ES-I3 (cell line): Measurements from ENCODE around the gene FAM151A.

Experiments used
- H3K36me3 ChIP-seq: 2 replicates; pipeline ENCODE4 v1.6.1; 2013; ENCODE audit warnings: mild to moderate bottlenecking, low read length, control low read depth, moderate library complexity; ENCODE audit not compliant: insufficient read depth
- H3K4me1 ChIP-seq: 2 replicates; pipeline ENCODE4 v1.6.1; 2013; ENCODE audit warnings: mild to moderate bottlenecking, control low read depth, low read length; ENCODE audit not compliant: insufficient read depth
- H3K9ac ChIP-seq: 2 replicates; pipeline ENCODE4 v1.6.1; 2013; ENCODE audit warnings: low read depth, mild to moderate bottlenecking, low read length, moderate library complexity
- H3K9me3 ChIP-seq: 2 replicates; pipeline ENCODE4 v1.6.1; 2013; ENCODE audit warnings: mild to moderate bottlenecking, low read length, moderate library complexity; ENCODE audit not compliant: control insufficient read depth, insufficient read depth

Gene FAM151A

GRCh38 chr1:54614024-54614423, 9.3 kb downstream of the FAM151A start:
- no peak overlapping the region for H3K9ac ChIP-seq
- H3K36me3 ChIP-seq, result no peaks in the 10 kb centered on the region
- H3K4me1 ChIP-seq, result peaks cover 17% of the 10 kb centered on the region
- no peaks in the 10 kb centered on the region for H3K9me3 ChIP-seq

- peaks cover 17% of the 10 kb centered on the region for H3K4me1 ChIP-seq
- H3K9me3 ChIP-seq, result no peaks in the 10 kb centered on the region
- no peaks in the 10 kb centered on the region for H3K36me3 ChIP-seq
- H3K9ac ChIP-seq, result no peak overlapping the region
These were observed 11.7 kb downstream of the FAM151A start for GRCh38 chr1:54611621-54612020.

- Histone ChIP-seq H3K4me1 (peaks cover 17% of the 10 kb centered on the region), H3K36me3 (no peaks in the 10 kb centered on the region), H3K9ac (no peak overlapping the region), H3K9me3 (no peaks in the 10 kb centered on the region)
These were observed 12.4 kb downstream of the FAM151A start for GRCh38 chr1:54610601-54611580.

GRCh38 chr1:54610048-54610447, 13.3 kb downstream of the FAM151A start:
- Histone ChIP-seq H3K36me3 (no peaks in the 10 kb centered on the region), H3K9me3 (no peaks in the 10 kb centered on the region), H3K9ac (no peak overlapping the region), H3K4me1 (peaks cover 9% of the 10 kb centered on the region; the same call in 1 of the 2 replicates)

GRCh38 chr1:54609301-54609921, 13.9 kb downstream of the FAM151A start:
- no peak overlapping the region for H3K9ac ChIP-seq

GRCh38 chr1:54608566-54609230, 14.6 kb downstream of the FAM151A start:
- Histone ChIP-seq H3K4me1 (peaks cover 9% of the 10 kb centered on the region; the same call in 1 of the 2 replicates), H3K9ac (no peak overlapping the region), H3K36me3 (no peaks in the 10 kb centered on the region), H3K9me3 (no peaks in the 10 kb centered on the region)

More at GRCh38 chr1:54609301-54609921, 13.9 kb downstream of the FAM151A start:
- Histone ChIP-seq H3K9me3 (no peaks in the 10 kb centered on the region), H3K36me3 (no peaks in the 10 kb centered on the region), H3K4me1 (peaks cover 9% of the 10 kb centered on the region; the same call in 1 of the 2 replicates)

GRCh38 chr1:54607821-54608565, 15.3 kb downstream of the FAM151A start:
- Histone ChIP-seq H3K9me3 (no peaks in the 10 kb centered on the region), H3K4me1 (peaks cover 9% of the 10 kb centered on the region; the same call in 1 of the 2 replicates), H3K36me3 (no peaks in the 10 kb centered on the region), H3K9ac (no peak overlapping the region)

- peaks cover 9% of the 10 kb centered on the region; the same call in 1 of the 2 replicates for H3K4me1 ChIP-seq
- H3K9me3 ChIP-seq, result no peaks in the 10 kb centered on the region
- no peaks in the 10 kb centered on the region for H3K36me3 ChIP-seq
- no peak overlapping the region for H3K9ac ChIP-seq
These were observed 16.4 kb downstream of the FAM151A start for GRCh38 chr1:54606990-54607325.

GRCh38 chr1:54606096-54606989, 17.0 kb downstream of the FAM151A start:
- H3K9ac ChIP-seq, result no peak overlapping the region
- no peaks in the 10 kb centered on the region for H3K9me3 ChIP-seq
- H3K4me1 ChIP-seq, result peaks cover 4% of the 10 kb centered on the region; the same call in 1 of the 2 replicates
- no peaks in the 10 kb centered on the region for H3K36me3 ChIP-seq

GRCh38 chr1:54604572-54605370, 18.6 kb downstream of the FAM151A start:
- H3K9ac ChIP-seq, result no peak overlapping the region

GRCh38 chr1:54604051-54604450, 19.3 kb downstream of the FAM151A start:
- H3K9ac ChIP-seq, result no peak overlapping the region

More at GRCh38 chr1:54604572-54605370, 18.6 kb downstream of the FAM151A start:
- Histone ChIP-seq H3K36me3 (no peaks in the 10 kb centered on the region), H3K4me1 (no peaks in the 10 kb centered on the region; the same call in 1 of the 2 replicates), H3K9me3 (no peaks in the 10 kb centered on the region)

GRCh38 chr1:54603241-54603640, 20.1 kb downstream of the FAM151A start:
- no peaks in the 10 kb centered on the region; the same call in 1 of the 2 replicates for H3K4me1 ChIP-seq
- H3K36me3 ChIP-seq, result no peaks in the 10 kb centered on the region
- no peaks in the 10 kb centered on the region for H3K9me3 ChIP-seq
- no peak overlapping the region for H3K9ac ChIP-seq

More at GRCh38 chr1:54604051-54604450, 19.3 kb downstream of the FAM151A start:
- no peaks in the 10 kb centered on the region for H3K9me3 ChIP-seq
- no peaks in the 10 kb centered on the region; the same call in 1 of the 2 replicates for H3K4me1 ChIP-seq
- no peaks in the 10 kb centered on the region for H3K36me3 ChIP-seq
